Ureter (tissue), 1 donor: ENCODE measurements around the gene BAIAP3. TPM values are rescaled to one million over a fixed set of nuclear protein-coding genes. Genes with fewer than 3 reads are reported as not detected.

Experiments used
- DNase-seq: peaks from one replicate; pipeline ENCODE4 v3.0.0-alpha.2; 2020; ENCODE audit warnings: low spot score
- total RNA-seq: library from RNA; stranded (reverse); gene quantifications from one replicate; pipeline ENCODE4 v1.2.4, GENCODE V29; 2023
- donor health status: DM: yes; HTN: yes; CAD: no.

The BAIAP3 gene
- total RNA-seq, 1 donor from 2014 or later: 3.9 TPM

- DNase-seq: no peak
Measured at GRCh38 chr16:1389762-1390161, 56.3 kb downstream of the BAIAP3 start.

DNA sequence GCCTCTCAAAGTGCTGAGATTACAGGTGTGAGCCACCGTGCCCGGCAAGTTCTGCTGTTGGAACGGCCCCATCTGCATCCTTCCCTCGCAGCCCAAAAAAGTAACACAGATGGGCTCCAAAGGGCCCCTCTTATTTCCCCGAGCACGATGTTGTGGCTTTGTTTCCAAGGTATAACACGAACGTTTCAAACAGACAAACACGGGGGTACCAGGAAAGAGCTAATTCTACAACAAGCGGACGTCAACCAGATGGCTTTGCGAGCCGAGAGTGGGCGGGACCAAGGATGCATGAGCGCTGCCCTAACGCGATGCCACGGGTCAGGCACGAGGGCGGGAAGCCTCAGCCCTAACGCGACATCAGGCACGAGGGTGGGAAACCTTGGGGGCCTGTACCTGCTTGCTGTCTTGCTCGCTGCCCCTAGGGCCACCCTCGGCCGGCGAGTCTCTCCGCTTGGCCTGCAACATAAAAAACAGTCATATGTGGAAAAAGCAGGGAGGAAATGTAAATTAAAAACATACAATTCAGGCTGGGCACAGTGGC is 56.9 kb downstream of the BAIAP3 start:
- DNase-seq: no peak

DNA sequence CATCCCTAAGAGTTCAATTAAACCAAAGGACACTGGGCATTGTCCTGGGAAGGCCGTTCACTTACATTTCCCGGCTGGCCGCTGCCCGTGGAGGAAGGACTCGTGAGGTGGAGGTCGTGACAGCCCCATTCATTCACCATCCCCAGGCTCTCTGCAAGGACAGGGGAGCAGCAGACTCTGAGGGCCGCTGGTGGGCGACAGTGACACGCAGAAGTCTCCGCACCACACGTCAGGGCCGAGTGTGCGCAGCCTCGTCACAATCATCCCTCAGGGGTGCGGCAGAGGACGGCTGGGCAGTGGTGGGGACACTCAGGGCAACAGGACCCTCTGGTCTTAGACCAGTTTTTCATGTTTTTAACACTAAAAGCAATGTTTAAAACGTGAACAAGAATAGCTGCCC is 59.4 kb downstream of the BAIAP3 start:
- no peak for DNase-seq

- no peak for DNase-seq
Measured at GRCh38 chr16:1393613-1394176, 60.2 kb downstream of the BAIAP3 start.

DNA sequence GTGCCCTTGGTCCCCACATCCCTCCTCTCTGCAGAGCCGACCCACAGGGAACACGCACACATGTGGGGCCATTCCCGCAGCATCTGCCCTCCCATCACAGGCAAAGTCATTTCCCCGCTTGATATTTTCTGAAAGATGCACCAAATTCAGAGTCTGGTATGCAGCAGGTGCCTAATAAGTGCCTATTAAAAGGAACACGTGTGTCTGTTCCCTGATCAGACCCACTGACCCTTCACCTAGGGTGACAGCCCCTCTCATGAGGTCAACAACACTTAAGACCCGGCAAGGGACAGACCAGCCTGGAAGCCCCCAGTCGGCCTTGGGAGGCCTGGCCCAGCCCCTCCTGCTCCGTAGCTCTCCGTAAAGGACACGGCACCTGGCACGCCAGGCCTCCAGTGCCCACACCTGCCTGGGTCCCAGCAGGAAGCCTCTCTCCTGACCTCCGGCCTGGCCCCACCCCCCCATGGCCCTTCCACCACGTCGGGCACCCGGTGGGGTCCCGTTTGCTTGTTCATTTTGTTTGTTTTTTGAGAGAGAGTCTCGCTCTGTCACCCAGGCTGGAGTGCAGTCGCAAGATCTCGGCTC is 61.0 kb downstream of the BAIAP3 start:
- DNase-seq: no peak

DNA sequence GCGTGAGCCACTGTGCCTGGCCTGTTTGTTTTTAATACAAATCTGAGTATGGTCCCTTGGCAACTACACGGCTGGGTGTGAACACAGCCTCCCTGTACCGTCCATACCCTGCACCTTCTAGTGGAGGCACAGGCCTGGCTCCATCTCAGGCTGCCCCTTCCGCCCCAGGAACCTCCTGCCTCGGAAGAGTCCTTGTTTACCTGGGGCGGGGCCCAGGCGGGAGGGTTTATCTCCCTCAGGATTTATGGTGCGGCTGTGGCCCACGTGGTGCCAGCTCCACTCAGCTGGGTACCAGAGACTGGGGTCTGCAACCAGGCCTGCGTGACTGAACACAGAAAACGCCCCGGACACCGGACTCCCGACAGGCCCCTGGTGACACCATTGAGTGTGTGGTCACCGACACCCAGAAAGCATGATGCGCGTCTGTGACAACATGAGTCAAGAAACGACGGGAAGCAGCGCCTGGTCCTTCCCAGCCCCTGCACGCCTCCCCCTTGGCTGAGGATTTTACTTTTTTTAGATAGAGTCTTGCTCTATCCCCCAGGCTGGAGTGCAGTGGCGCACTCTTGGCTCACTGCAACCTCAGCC is 62.1 kb downstream of the BAIAP3 start:
- DNase-seq: no peak

DNA sequence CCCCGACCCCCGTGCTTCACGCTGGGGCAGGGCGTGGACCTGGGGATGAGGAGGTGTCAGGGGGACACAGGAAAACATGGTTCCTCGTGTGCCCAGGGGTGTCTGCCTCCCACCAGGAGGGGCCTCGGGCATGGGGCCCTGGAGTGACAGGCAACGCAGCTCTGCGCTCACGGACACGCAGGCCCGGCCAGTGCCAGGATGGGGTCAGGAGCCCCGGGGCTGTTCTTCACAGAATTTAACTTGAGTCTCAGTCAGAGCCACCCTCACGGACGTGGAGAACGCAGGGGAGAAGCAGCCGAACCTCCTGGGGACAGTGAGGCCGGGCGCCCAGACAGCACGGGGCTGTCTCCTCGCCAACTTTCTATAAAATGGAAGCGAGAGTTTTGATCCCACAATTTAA is 64.3 kb downstream of the BAIAP3 start:
- no peak for DNase-seq

DNA sequence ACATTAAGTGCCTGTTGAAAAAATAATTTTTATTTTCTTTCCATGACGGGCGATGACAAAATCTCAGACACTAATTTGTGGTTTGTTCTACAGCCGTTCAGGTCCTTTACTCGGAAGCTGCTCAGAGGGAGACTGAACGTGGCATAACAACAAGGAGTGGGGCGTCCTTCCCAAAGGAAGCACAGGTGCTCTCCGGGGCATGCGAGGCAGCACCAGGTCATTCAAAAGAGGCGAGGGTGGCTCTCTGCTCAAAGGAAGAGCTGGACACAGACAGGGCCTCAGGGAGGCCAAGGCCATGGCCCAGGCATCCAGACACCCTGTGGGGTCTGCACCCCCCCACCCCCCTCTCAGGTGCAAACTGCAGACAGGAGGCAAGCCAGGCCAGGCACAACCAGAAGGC is 64.9 kb downstream of the BAIAP3 start:
- DNase-seq: no peak

Other genes starting within 250 kb of the BAIAP3 start
- not detected for gene C1QTNF8, start 237.4 kb upstream of the BAIAP3 start, total RNA-seq
- gene CACNA1H, start 180.5 kb upstream of the BAIAP3 start, total RNA-seq: 24.4 TPM
- 1.7 TPM for gene TPSG1, start 108.4 kb upstream of the BAIAP3 start, total RNA-seq
- 36.9 TPM for gene TPSB2, start 103.5 kb upstream of the BAIAP3 start, total RNA-seq
- gene TPSAB1, start 92.9 kb upstream of the BAIAP3 start, total RNA-seq: 38.0 TPM
- gene TPSD1, start 77.6 kb upstream of the BAIAP3 start, total RNA-seq: 5.0 TPM
- gene UBE2I, start 24.0 kb upstream of the BAIAP3 start, total RNA-seq: 150 TPM
- gene TSR3, start 18.2 kb downstream of the BAIAP3 start, total RNA-seq: 38.2 TPM
- gene GNPTG, start 18.3 kb downstream of the BAIAP3 start, total RNA-seq: 67.6 TPM
- 16.7 TPM for gene UNKL, start 81.1 kb downstream of the BAIAP3 start, total RNA-seq
- gene UQCC4, start 87.1 kb downstream of the BAIAP3 start, total RNA-seq: 14.5 TPM
- not detected for gene PERCC1, start 97.4 kb downstream of the BAIAP3 start, total RNA-seq
- gene CCDC154, start 110.9 kb downstream of the BAIAP3 start, total RNA-seq: 2.0 TPM
- gene CLCN7, start 141.4 kb downstream of the BAIAP3 start, total RNA-seq: 77.5 TPM
- 0.34 TPM for gene PTX4, start 155.3 kb downstream of the BAIAP3 start, total RNA-seq
- 58.7 TPM for gene TELO2, start 159.7 kb downstream of the BAIAP3 start, total RNA-seq
- 32.8 TPM for gene TMEM204, start 200.0 kb downstream of the BAIAP3 start, total RNA-seq